Measurements from ENCODE around the gene TM4SF20.
A peak's percentile ranks its signal among the peaks of the same experiment; 100 is the strongest.
"Not testable (repeated sequence)": the region's sequence is repeated elsewhere in the genome, so short reads cannot be mapped to it uniquely, and the experiment has no call there.

Gene TM4SF20

DNA sequence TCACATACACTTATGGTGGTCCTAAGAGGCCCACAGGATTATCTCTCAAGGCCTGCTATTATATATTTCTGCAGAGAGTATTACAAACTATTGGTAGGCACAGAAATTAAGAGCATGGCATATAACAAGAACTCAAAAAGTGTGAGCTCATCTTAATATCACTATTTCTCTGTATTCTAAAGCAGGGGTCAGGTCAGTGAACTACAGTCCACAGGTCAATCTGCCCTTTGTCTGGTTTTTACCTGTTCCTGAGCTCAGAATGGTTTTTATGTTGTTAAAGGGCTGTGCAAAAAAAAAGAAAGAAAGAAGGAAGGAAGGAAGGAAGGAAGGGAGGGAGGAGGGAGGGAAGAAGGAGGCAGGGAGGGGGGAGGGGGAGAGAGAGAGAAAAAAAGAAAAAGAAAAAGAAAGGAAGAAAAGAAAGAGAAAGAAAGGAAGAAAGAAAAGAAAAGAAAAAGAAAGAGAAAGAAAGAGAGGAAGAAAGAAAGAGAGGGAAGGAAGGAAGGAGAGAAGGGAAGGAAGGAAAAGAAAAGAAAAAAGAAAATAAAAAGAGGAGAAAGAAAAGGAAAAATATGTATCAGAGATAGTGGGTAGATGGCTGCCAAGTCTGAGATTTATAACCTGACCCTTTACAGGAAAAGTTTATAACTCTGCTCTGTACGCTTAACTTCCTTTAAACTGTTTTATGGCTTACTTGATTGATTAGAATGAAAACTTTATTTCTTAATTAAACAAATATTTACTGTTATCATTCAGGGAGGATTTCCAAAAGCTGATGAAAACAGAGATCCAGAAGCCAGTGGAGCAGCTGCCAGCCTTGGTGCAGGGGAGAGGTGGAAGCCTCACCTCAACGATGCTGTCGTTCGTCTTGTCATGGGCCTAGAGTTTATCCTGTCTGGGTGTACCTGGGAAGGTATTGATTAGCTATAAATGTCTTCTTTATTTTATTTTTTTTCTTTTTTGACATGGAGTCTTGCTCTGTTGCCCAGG is 19.9 kb upstream of the TM4SF20 start:
- no peak for DNase-seq

DNA sequence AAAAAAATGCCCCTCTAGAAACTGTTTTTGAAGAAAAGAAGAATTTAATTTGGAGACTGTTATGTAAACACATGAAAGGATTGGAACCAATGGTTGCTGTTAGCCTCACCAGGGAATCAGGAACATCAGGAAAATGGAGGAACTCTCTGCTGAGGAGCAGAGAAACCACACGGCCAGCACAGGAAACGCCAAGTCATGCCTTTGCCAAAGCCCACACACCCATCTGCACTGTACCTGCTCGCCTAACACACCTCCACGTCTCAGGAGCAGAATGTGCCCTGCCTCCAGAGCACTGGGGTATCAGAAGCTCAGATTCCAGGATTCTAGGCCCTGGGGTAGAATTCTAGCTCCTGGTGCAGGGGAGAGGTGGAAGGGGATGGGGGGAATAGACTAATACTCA is 18.5 kb upstream of the TM4SF20 start:
- DNase-seq: no peak

DNA sequence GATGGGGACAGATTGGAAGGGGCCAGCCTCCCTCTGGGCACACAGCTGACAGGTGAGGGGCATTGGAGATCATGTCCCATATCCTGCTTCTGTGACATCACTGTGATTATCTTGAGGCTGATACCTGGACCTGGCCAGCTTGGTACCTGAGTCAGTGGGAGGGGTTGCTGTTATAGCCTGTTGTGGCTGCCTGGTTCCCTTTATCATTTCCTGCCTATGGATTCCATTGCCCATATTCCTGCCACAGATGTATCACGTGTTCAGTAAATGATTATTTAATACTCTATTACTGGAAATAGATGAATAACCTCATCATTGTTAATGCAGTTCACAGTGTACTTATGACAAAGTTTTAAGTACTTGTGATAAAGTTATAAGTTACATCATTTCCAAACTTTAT is 16.4 kb upstream of the TM4SF20 start:
- no peak for DNase-seq

DNA sequence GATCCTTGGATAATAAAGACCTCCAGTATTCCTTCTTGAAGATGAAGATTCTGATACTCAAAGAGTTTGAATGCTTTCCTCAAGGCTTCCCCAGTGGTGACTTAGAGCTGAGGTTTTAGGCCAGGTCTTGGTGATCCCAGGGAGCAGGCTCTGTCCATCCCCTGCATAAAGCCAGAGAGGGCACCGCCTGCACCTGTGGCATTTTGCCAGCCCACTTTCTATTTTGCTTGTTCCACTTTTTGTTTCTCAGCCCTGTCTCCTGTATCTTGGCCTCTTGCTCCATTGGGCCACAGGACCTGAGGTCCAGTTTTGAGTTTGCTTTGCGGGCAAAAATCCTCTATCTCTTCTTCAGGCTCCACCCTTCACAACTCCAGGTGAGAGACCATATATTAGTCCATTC is 15.3 kb upstream of the TM4SF20 start:
- no peak for DNase-seq

DNA sequence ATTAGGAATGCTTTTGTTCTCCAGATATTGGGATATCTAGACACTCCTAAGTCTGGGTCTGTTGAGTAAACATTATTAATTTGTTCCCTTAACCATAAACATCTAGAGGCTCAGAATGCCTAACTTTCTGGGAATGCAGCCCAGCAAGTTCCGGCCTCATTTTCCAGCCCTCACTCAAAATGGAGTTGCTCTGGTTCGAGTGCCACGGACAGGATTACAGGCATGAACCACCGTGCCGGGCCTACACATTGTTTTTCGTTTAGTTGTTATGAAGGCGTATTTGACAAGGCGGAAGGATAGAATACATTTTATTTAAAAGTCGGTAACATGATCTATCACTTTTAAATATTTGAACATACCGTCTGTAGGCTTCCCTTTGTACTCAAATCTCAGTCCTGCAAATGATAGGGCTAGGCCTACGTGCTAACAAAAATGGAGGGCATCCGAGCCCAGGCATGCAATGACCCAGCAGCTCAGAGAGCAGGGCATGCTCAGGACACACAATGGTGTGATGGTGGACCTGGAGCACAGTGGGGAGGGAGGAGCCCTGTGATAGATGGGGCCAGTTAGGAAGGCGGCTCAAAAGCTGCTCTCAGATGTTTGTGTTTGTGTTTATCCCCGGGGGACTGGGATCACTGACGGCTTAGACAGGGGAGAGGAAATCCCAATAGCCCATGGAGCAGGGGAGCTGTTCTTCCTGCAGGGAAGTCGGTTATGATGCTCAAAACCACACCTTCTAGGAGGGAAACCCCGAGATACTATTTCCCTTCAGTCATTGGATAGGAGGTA is 11.6 kb upstream of the TM4SF20 start:
- no peak for DNase-seq

DNA sequence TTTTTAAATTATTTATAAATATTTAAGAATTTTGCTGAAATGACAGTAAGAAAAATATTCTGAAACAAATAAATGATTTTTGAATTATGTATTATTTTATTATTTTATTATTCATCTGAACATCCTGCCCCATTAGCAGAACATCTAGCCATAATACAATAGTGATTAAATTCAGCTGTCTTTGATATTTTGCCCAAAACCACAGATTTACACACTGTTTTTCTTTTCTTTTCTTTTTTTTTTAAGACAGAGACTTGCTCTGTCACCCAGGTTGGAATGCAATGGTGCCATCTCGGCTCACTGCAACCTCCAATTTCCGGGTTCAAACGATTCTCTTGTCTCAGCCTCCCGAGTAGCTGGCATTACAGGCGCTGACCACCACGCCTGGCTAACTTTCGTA is 10.6 kb upstream of the TM4SF20 start:
- no peak for DNase-seq

DNA sequence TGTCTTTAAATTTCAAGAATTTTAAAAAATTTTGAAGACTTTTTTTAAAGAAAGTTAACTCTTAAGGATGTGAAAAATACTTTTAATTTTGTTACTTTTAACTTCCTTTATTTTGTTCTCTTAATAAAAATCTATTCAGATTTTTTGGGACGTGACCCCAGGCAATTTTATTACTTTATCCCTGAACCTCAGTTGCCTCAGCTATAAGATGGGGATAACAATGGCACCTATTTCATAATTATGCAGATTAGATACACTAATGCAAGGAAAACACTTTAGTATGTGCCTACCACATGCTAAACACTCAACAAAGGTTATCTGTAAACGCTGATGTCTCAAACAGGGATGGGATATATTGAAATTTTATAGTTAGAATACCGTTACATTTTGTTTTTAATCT is 10.1 kb upstream of the TM4SF20 start:
- no peak for DNase-seq

DNA sequence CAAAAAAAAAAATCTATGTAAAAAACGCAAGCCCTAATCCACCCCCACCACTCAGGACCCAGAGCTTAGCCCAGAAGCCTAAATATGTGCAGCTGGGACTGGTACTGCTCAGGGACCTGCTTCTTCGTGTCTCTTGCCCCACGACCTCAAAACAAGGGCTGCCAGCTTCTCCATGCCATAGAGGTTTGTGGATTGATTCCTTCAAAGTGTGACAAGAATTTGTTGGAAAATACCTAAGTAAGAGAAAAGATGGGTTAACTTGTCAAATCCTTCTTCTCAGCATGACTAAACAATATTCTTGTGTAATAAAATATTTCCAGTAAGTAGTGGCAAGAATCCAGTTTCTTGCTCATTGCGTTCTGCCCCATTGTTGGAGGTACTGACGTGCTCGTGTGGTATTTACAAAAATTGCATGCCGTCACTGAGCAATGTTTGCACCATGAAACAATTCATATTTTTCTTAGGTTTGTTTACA is 9.5 kb upstream of the TM4SF20 start:
- DNase-seq: no peak

DNA sequence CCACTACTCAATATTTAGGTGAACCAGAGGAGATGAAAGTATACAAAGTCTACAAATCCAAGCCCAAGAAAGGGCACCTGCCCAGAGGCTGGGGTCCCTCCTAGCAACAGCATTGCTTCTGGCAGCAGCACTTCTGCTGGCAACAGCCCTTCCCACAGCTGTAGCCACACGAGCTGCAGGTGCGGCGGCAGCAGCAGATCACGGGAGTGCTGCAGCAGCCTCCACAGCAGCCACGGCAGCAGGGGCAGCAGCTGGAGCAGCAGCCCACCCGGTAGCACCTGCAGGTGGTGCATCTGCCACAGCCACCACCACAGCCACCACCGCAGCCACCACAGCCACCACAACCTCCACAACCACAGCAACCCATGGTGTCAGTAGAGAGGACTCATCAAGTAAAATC is 8.5 kb upstream of the TM4SF20 start, which contains the start of gene SCYGR1:
SCYGR1 (minus strand) TSS at position 367 of the 400 bp plus-strand sequence; CDS start at position 367, 0 bp downstream.
- DNase-seq: not testable (repeated sequence)

DNA sequence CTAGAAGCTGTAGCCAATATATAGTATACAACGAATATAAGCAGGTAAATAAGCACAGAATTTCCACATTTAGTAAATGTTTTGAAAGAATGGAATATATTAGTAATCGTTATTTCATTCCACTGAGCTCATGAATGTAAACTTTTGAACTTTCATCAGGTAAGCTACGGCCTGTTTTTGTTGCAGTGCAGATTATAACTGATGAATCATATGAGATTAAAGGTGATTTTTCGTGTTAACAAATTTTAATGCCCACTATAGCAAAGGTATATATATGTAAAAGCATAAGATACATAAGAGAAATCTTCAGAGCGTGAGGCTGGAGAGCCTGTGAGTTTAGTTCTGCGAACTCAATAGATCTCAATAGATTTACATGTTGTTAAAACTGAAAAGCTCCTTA is 7.5 kb upstream of the TM4SF20 start:
- no peak for DNase-seq

DNA sequence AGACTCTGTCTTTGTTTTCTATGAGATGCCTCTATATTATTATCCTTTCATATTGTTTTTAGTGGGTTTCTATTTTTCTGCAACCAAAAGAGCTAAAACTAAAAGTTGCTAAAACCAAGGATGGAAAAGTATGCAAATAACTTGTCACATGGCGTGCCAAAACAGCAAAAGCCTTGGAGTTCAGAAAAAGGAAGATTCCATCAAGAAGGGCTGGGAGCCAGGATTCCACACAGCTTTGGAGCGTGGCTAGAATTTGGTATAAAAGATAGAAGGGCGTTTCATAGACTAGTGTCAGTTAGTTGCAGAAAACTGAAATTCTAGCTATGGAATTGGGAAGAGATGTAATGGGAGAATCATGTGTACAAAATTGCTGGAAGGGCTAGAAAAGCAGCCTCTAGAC is 4.6 kb upstream of the TM4SF20 start:
- DNase-seq: no peak

DNA sequence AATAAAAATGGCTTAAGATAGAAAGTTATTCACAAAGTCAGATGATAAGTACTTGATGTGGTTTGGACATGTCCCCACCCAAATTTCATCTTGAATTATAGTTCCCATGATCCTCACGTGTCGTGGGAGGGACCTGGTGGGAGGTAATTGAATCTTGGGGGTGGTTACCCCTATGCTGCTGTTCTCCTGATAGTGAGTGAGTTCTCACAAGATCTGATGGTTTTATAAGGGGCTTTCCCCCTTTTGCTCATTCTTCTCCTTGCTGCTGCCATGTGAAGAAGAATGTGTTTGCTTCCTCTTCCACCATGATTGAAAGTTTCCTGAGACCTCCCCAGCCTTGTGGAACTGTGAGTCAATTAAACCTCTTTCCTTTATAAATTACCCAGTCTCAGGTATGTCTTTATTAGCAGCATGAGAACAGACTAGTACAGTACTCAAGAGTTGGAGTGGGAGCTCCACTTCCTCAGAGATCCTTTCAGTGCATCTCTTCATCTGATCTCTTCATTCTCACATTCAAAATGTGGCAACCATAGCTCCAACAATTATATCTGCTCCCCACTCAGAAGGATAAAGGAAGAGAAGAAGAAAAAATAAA is 3.2 kb upstream of the TM4SF20 start:
- DNase-seq: not testable (repeated sequence)

DNA sequence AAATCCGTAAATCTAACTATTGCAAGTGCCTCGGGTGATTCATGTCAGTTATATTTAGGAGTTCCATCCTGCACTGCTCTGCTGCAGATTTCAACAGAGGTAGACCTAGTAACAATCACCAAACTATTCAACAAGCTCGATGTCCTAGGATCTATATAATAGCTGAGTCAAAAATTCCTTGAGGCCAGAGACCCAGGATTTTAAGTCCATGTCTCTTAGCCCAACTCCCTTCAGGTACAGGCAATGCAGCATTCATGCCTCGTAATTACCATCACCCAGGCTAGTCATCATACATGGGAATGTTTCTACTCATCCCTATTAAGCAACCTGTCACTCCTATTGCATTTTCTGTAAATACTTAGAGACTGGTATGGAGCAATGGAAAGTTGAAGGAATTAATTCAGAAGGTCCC is 729 bp downstream of the TM4SF20 start:
- DNase-seq: no peak

DNA sequence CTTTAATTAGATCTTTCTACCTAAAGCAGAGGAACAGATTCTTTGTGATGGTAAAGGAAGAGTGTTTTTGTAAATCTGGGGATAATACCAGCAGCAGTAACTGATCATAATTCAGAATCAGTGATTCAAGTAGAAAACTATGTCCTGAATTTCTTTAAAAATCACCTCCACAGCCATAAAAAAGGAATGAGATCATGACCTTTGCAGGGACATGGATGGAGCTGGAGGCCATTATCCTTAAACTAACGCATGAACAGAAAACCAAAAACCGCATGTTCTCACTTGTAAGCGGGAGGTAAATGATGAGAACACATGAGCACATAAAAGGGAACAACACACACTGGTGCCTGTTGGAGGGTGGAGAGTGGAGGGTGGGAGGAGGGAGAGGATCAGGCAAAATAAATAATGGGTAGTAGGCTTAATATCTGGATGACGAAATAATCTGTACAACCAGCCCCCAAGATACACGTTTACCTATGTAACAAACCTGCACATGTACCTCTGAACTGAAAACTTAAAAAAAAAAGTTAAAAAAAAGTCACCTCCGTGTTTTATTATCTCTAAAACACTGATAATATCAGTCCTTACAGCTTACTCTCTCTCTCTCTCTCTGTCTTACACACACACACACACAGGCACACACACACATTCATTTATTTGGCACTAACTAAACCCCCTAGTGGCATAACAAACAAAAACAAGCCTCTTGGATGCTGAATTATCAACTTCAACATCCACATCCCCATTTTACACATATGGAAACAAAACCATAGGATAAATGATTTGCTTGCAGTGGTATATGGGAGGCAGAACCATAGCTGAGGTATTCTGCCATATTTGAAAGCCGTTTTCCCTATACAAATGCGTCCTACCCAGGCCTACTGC is 1.4 kb downstream of the TM4SF20 start:
- DNase-seq: no peak

DNA sequence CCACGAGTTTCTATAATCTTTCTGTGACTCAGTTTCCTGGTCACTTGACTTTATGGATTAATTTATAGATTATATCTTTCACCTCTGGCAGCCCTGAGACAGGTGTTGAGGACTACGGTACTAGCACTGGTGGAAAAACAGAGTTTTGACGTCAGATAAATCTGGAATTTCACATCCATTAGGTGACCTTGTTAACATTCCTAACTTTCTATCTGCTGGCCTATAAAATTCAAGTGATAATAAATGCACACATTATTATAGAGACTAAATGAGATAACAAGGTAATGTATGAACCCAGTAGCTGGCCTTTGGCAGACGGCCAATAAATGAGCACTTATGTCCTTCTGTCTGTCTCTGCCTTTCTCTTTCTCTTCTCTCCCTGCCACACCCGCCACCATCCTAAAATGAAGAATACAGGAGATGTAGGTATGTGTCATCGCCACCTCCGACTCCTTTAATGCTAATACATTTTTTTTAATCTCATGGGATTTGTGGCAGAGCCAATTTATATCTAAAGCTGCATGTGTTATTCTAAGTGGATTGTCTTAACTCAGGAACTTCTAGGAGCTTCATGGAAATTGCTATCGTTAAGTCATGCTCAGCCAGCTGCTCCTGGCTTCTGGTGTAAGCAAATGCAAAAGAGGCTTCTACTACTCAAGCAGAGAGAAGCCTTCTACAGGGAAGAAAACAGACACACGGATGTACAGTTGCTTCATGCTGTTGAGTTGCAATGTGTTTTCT is 2.3 kb downstream of the TM4SF20 start:
- DNase-seq: no peak

DNA sequence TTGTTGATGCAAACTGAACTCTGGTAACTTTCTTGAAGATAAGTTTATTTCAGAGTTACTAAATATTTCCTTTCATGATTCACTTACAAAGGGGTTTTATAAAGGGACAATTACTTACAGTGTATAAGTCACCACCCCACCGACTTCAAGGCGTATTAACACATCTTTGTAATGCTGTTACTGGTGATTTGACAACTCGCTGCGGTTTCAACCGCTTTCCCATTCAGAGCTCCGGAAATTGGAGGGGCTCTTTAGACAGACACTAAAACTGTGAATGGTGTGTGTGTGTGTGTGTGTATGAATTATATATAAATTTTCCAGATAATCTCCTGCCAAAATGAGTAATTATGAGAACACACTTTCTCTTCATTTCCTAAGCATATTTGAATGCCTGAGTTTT is 4.9 kb downstream of the TM4SF20 start:
- DNase-seq: no peak

DNA sequence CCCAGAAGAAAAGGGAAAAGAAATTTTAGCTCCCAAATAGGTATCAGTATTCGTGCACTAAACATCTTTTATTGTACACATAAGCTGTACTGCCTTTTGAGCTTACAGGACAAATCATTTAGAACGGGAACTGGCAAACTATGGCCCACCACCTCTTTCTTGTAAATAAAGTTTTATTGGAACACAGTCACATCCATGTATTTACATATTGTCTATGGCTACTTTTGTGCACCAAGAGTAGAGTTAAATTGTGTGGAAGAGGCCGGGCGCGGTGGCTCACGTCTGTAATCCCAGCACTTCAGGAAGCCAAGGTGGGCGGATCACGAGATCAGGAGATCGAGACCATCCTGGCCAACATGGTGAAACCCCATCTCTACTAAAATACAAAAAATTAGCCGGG is 5.7 kb downstream of the TM4SF20 start:
- no peak for DNase-seq

DNA sequence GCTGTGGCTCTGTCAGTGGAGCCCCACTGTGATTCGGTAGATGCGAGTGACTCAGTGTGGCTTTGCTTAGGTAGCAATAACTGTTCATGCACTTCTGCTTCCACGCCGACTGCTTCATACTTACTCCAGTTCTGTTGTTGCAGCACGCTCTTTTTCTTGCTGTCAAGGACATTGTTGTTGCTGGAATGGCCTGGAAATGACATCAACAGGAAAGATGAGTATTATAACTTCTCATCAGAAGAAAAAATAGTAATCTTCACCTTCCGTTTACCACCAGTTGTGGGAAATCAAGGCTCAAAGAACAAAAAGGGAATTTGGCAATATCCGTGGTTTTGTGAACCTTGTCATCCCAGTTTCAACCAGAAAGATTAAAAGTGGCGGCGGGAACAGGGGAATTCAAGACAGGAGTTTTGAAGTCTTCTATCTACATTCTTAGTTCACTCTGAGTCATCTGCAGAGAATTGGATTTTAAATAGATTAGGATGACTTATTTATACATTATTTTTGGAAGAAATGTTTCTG is 8.3 kb downstream of the TM4SF20 start:
- DNase-seq: peak in 1 of 2 donors; percentile 23

DNA sequence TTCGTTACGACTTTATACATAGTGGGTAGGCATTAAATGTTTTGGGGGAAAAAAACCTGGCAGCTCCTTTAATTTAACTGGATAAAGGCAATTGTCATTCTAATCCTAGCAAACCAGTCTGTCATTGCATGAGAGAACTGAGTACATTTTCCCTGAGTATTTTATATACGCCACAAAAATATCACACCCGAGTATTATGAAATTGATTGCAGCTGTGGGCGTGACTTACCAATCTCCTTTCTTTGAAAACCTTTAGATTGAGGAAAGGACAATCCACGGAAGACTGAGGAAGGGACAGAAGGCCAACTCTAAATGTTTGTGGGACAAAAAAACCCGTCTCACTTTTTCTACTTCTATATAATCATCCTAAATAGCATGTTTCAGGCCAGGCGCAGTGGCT is 9.0 kb downstream of the TM4SF20 start:
- DNase-seq: no peak

DNA sequence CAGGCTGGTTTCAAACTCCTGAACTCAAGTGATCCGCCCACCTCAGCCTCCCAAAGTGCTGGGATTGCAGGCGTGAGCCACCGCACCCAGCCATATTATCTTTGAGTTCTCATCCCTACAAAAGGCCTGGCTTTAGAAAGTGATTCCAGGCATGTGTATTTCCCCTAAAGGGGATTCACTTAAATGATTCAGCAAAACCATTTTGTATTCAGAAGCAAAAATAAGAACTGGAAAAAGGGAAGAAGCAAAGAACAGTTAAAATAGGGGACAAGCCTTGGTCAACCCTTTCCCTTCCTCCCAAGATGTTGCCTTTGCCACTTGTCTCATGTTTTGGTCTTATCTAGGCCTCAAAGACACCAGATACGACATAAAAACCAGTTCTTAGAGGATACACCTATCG is 10.5 kb downstream of the TM4SF20 start:
- DNase-seq: no peak

DNA sequence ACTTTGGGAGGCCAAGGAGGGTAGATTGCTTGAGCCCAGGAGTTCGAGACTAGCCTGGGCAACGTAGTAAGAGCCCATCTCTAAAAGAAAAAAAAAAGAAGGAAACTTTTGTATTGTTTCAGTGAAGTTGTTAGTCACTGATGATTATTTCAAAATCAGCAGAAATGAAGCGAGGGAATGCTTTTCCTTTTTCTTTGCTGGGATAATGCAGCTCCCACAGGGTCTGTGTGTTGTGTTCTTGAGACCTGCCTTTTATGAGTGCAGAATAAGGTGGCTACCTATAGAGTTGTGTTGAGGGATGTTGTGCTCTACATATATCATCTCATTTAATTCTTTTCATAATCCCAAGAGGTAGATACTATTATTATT is 11.7 kb downstream of the TM4SF20 start:
- no peak for DNase-seq
